Keratinocyte (primary cell): ENCODE measurements around the gene EPG5. TPM values are rescaled to one million over a fixed set of nuclear protein-coding genes. Genes with fewer than 3 reads are reported as not detected.
"Not testable (repeated sequence)": the region's sequence is repeated elsewhere in the genome, so short reads cannot be mapped to it uniquely, and the experiment has no call there.

Source experiments
- DNase-seq: peaks from one replicate; pipeline ENCODE4 v3.0.0-alpha.2; 2011; ENCODE audit warnings: low read depth, missing footprints, low spot score
- FAIRE-seq: peaks from 2 replicates; lab custom pipeline; 2011; peaks lifted over from hg19 to GRCh38; lab: Jason Lieb, UNC
- H2AFZ ChIP-seq: 2 replicates; pipeline ENCODE4 v1.6.0; 2012; ENCODE audit warnings: low read length, control low read depth, inconsistent platforms; ENCODE audit not compliant: control insufficient read depth
- H3K27ac ChIP-seq: 2 replicates; pipeline ENCODE4 v1.5.1; 2011; ENCODE audit warnings: low read length; ENCODE audit not compliant: control insufficient read depth, insufficient read depth
- H3K27me3 ChIP-seq: 3 replicates; pipeline ENCODE4 v1.6.0; 2011; ENCODE audit warnings: low read length; ENCODE audit not compliant: control insufficient read depth, insufficient read depth; ENCODE audit errors: extremely low read depth
- H3K36me3 ChIP-seq, 2 experiments: 2 replicates in 1 of 2; 3 replicates in 1 of 2; pipeline ENCODE4 v1.5.1; 2011; ENCODE audit warnings: low read length in 2 of 2, mild to moderate bottlenecking in 1 of 2; ENCODE audit not compliant: control insufficient read depth in 2 of 2, insufficient read depth in 2 of 2; ENCODE audit errors: extremely low read depth in 1 of 2
- H3K4me1 ChIP-seq: 3 replicates; pipeline ENCODE4 v1.5.1; 2011; ENCODE audit warnings: low read length; ENCODE audit not compliant: control insufficient read depth, insufficient read depth; ENCODE audit errors: extremely low read depth
- H3K4me2 ChIP-seq: 3 replicates; pipeline ENCODE4 v1.6.0; 2011; ENCODE audit warnings: low read depth, low read length; ENCODE audit not compliant: control insufficient read depth, insufficient read depth; ENCODE audit errors: extremely low read depth
- H3K4me3 ChIP-seq, 3 experiments: fragments of 200-600 bp in 1 of 3; sonication (generic) in 1 of 3; 2 replicates in 2 of 3; 3 replicates in 1 of 3; pipeline ENCODE4 v1.5.1; 2011 to 2016; ENCODE audit warnings: low read length in 3 of 3, mild to moderate bottlenecking in 3 of 3, control low read depth in 2 of 3, inconsistent platforms in 1 of 3, low read depth in 1 of 3, mixed read lengths in 1 of 3, mixed run types in 1 of 3, moderate library complexity in 1 of 3; ENCODE audit not compliant: control insufficient read depth in 2 of 3, insufficient read depth in 2 of 3; ENCODE audit errors: extremely low read depth in 1 of 3
- H3K79me2 ChIP-seq: 2 replicates; pipeline ENCODE4 v1.6.0; 2012; ENCODE audit warnings: low read length; ENCODE audit not compliant: control insufficient read depth, insufficient read depth
- H3K9ac ChIP-seq: 3 replicates; pipeline ENCODE4 v1.6.0; 2011; ENCODE audit warnings: low read length; ENCODE audit not compliant: control insufficient read depth, insufficient read depth; ENCODE audit errors: extremely low read depth
- H3K9me1 ChIP-seq: 3 replicates; pipeline ENCODE4 v1.6.0; 2011; ENCODE audit warnings: low read length; ENCODE audit not compliant: control insufficient read depth, insufficient read depth; ENCODE audit errors: extremely low read depth
- H3K9me3 ChIP-seq: 2 replicates; pipeline ENCODE4 v1.5.1; 2012; ENCODE audit warnings: low read depth, low read length; ENCODE audit not compliant: control insufficient read depth
- H4K20me1 ChIP-seq: 3 replicates; pipeline ENCODE4 v1.6.0; 2011; ENCODE audit warnings: low read length; ENCODE audit not compliant: control insufficient read depth, insufficient read depth; ENCODE audit errors: extremely low read depth
- CTCF ChIP-seq, 3 experiments: IDR thresholded peaks in 1 of 3; conservative IDR thresholded peaks in 1 of 3; optimal IDR thresholded peaks in 1 of 3; 2 replicates in 2 of 3; 3 replicates in 1 of 3; pipeline versions ENCODE3 to v1.5.1; 2011; ENCODE audit warnings: low read length in 3 of 3, mild to moderate bottlenecking in 3 of 3, moderate library complexity in 2 of 3, control low read depth in 1 of 3, inconsistent platforms in 1 of 3; ENCODE audit not compliant: insufficient read depth in 2 of 3; ENCODE audit errors: extremely low read depth in 1 of 3
- EZH2 ChIP-seq: IDR thresholded peaks from one replicate; pipeline ENCODE4 v1.6.1; 2012; ENCODE audit warnings: inconsistent platforms, mild to moderate bottlenecking, low read length, moderate library complexity
- dilution Hi-C: fragments of 300-500 bp; cut with MboI; formaldehyde crosslinking; loops from one replicate; pipeline ENCODE4 v1.7.0; 2020; ENCODE audit warnings: low sequenced_read_pairs; ENCODE audit not compliant: extremely low pct_ligation_motif_present
- polyA plus RNA-seq, 5 experiments: library from polyadenylated mRNA; depleted of rRNA in 3 of 5; stranded (reverse) in 3 of 5; stranded (forward) in 1 of 5; unstranded in 1 of 5; fragments of >200 nt; gene quantifications; 1 replicate in 1 of 5; 2 replicates in 3 of 5; 3 replicates in 1 of 5; pipeline versions ENCODE4 v1.2.1 to v1.2.3, GENCODE V29; 2011 to 2012; ENCODE audit warnings: missing spikeins in 2 of 5, low read depth in 1 of 5, low replicate concordance in 1 of 5

EPG5 gene
- polyA plus RNA-seq, 1 donor (not counting 4 experiments of a cell fraction or from before 2014, with no cell fraction given), result 17.8 TPM

GRCh38 chr18:45849529-45849928, 117.6 kb downstream of the EPG5 start:
- no peak overlapping the region for H3K4me3 ChIP-seq
- dilution Hi-C loops, result no loop called here
- no peaks in the 10 kb centered on the region for H3K9me1 ChIP-seq
- H2AFZ ChIP-seq, result no peak overlapping the region
- no peaks in the 10 kb centered on the region for H4K20me1 ChIP-seq
- TF ChIP-seq CTCF (optimal IDR thresholded peaks at IDR 0.05 in 1 of 3, IDR thresholded peaks at IDR 0.05 in 1 of 3, conservative IDR thresholded peaks at IDR 0.05 in 1 of 3; ENCODE audit: extremely low read depth in 1 of 3, insufficient read depth in 2 of 3, low read length in 3 of 3) (no peak), EZH2 (no peak)
- H3K4me1 ChIP-seq, result no peaks in the 10 kb centered on the region
- H3K9ac ChIP-seq, result no peak overlapping the region
- DNase-seq (no peak), FAIRE-seq (no peak)
- H3K27me3 ChIP-seq, result no peaks in the 10 kb centered on the region
- no peak overlapping the region for H3K4me2 ChIP-seq
- no peaks in the 10 kb centered on the region for H3K79me2 ChIP-seq
- H3K27ac ChIP-seq, result no peak overlapping the region
- peaks cover 12 to 19% of the 10 kb centered on the region in 2 experiments for H3K36me3 ChIP-seq
- no peaks in the 10 kb centered on the region for H3K9me3 ChIP-seq

DNA sequence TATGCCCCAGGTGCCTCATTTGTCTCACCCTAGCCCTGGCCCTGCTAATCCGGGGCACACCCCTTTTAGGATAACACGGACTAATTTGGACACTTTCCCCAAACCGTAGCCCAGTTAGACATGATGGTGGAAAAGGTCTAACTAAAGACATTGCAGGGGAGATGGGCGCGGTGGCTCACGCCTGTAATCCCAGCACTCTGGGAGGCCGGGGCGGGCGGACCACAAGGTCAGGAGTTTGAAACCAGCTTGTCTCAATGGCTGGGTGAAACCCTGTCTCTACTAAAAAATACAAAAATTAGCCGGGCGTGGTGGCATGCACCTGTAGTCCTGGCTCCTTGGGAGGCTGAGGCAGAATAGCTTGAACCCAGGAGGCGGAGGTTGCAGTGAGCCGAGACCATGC, 118.5 kb downstream of the EPG5 start:
- FAIRE-seq, result not testable (repeated sequence)

GRCh38 chr18:45847119-45847518, 120.0 kb downstream of the EPG5 start:
- H3K36me3 ChIP-seq, result peaks cover 7 to 10% of the 10 kb centered on the region in 2 experiments
- no peak overlapping the region for H3K4me3 ChIP-seq
- no peak for TF ChIP-seq EZH2
- no peak for TF ChIP-seq CTCF (optimal IDR thresholded peaks at IDR 0.05 in 1 of 3, IDR thresholded peaks at IDR 0.05 in 1 of 3, conservative IDR thresholded peaks at IDR 0.05 in 1 of 3; ENCODE audit: extremely low read depth in 1 of 3, insufficient read depth in 2 of 3, low read length in 3 of 3)
- no peaks in the 10 kb centered on the region for H3K79me2 ChIP-seq
- H3K4me2 ChIP-seq, result no peak overlapping the region
- H3K27ac ChIP-seq, result no peak overlapping the region
- no peak overlapping the region for H2AFZ ChIP-seq
- no peaks in the 10 kb centered on the region for H4K20me1 ChIP-seq
- dilution Hi-C loops, result no loop called here
- H3K9me1 ChIP-seq, result no peaks in the 10 kb centered on the region
- H3K9me3 ChIP-seq, result no peaks in the 10 kb centered on the region
- H3K4me1 ChIP-seq, result no peaks in the 10 kb centered on the region
- FAIRE-seq (no peak), DNase-seq (no peak)
- no peaks in the 10 kb centered on the region for H3K27me3 ChIP-seq
- H3K9ac ChIP-seq, result no peak overlapping the region

More for the DNA sequence above, 118.5 kb downstream of the EPG5 start:
- H3K4me1 ChIP-seq, H4K20me1 ChIP-seq, H3K9ac ChIP-seq, H2AFZ ChIP-seq, H3K4me2 ChIP-seq, dilution Hi-C loops, H3K27ac ChIP-seq, H3K9me3 ChIP-seq, H3K4me3 ChIP-seq, H3K79me2 ChIP-seq, H3K27me3 ChIP-seq, DNase-seq, H3K9me1 ChIP-seq: not testable (repeated sequence)
- H3K36me3 ChIP-seq, result peaks cover 7 to 19% of the 10 kb centered on the region in 2 experiments
